SK-N-SH (cell line): ENCODE data around the gene SLFN14. TPM values are rescaled to one million over a fixed set of nuclear protein-coding genes. Genes with fewer than 3 reads are reported as not detected.

Experiments
- CTCF ChIA-PET: fragments of 300-600, 350-600 bp; formaldehyde crosslinking; extraction: SDS; loops from one replicate; lab custom pipeline; 2021; lab: Yijun Ruan, JAX
- POLR2A ChIA-PET: fragments of 350-600 bp; sonication (Branson Sonifier 250); formaldehyde crosslinking; extraction: SDS; loops from one replicate; lab custom pipeline; 2020; ENCODE audit warnings: antibody characterized with exemption, inconsistent platforms; lab: Yijun Ruan, JAX
- DNase-seq: peaks from one replicate; pipeline ENCODE4 v3.0.0; 2012
- H2AFZ ChIP-seq: fragments of 200-600 bp; sonication (generic); 2 replicates; pipeline ENCODE4 v1.8.1; 2016; ENCODE audit warnings: antibody characterized with exemption, mild to moderate bottlenecking, low read depth
- H3F3A ChIP-seq: fragments of 200-600 bp; sonication (generic); replicated peaks from 2 replicates; pipeline ENCODE3; 2016; ENCODE audit warnings: antibody characterized with exemption, mild to moderate bottlenecking; ENCODE audit not compliant: insufficient read depth
- H3K27ac ChIP-seq, 2 experiments: fragments of 200-500 bp in 1 of 2; fragments of 200-600 bp in 1 of 2; sonication (Bioruptor generic) in 1 of 2; sonication (generic), shearing (Covaris generic) in 1 of 2; 2 replicates each; pipeline versions ENCODE4 v1.5.1 to v1.6.1; 2014 to 2016; ENCODE audit warnings: low read depth in 2 of 2, inconsistent platforms in 1 of 2, low read length in 1 of 2, mild to moderate bottlenecking in 1 of 2, mixed read lengths in 1 of 2
- H3K27me3 ChIP-seq: fragments of 200-600 bp; sonication (generic), shearing (Covaris generic); 2 replicates; pipeline ENCODE4 v1.6.1; 2016; ENCODE audit warnings: mixed run types; ENCODE audit not compliant: insufficient read depth
- H3K36me3 ChIP-seq, 2 experiments: fragments of 200-500 bp in 1 of 2; fragments of 200-600 bp in 1 of 2; sonication (Bioruptor generic) in 1 of 2; sonication (generic) in 1 of 2; replicated peaks in 1 of 2; 2 replicates each; pipeline versions ENCODE3 to v1.5.1; 2014 to 2016; ENCODE audit warnings: low read length in 1 of 2, mild to moderate bottlenecking in 1 of 2; ENCODE audit not compliant: insufficient read depth in 2 of 2, control insufficient read depth in 1 of 2
- H3K4me1 ChIP-seq, 2 experiments: fragments of 200-500 bp in 1 of 2; fragments of 200-600 bp in 1 of 2; sonication (Bioruptor generic) in 1 of 2; sonication (generic), shearing (Covaris generic) in 1 of 2; 2 replicates each; pipeline versions ENCODE4 v1.5.1 to v1.6.1; 2014 to 2016; ENCODE audit warnings: low read depth in 1 of 2, low read length in 1 of 2, mixed run types in 1 of 2; ENCODE audit not compliant: insufficient read depth in 2 of 2, control insufficient read depth in 1 of 2
- H3K4me2 ChIP-seq: fragments of 200-600 bp; sonication (generic), shearing (Covaris generic); 2 replicates; pipeline ENCODE4 v1.6.1; 2017; ENCODE audit warnings: mixed run types
- H3K4me3 ChIP-seq, 2 experiments: fragments of 200-500 bp in 1 of 2; fragments of 200-600 bp in 1 of 2; sonication (Bioruptor generic) in 1 of 2; sonication (generic), shearing (Covaris generic) in 1 of 2; 2 replicates each; pipeline versions ENCODE4 v1.5.1 to v1.8.1; 2014 to 2016; ENCODE audit warnings: low read depth in 2 of 2, inconsistent platforms in 1 of 2, low read length in 1 of 2, mild to moderate bottlenecking in 1 of 2, mixed read lengths in 1 of 2, moderate library complexity in 1 of 2
- H3K79me2 ChIP-seq: fragments of 200-600 bp; sonication (generic); 2 replicates; pipeline ENCODE4 v1.8.1; 2017; ENCODE audit warnings: mild to moderate bottlenecking; ENCODE audit not compliant: insufficient read depth
- H3K9ac ChIP-seq: fragments of 200-600 bp; sonication (generic); 2 replicates; pipeline ENCODE4 v1.6.1; 2017; ENCODE audit warnings: mixed run types
- H3K9me2 ChIP-seq: fragments of 200-600 bp; sonication (generic); 2 replicates; pipeline ENCODE4 v1.6.1; 2017; ENCODE audit warnings: mixed run types
- H3K9me3 ChIP-seq: fragments of 200-600 bp; sonication (generic); 2 replicates; pipeline ENCODE4 v1.6.1; 2017; ENCODE audit warnings: mixed run types, mild to moderate bottlenecking, moderate library complexity
- H4K20me1 ChIP-seq: fragments of 200-600 bp; sonication (generic); 2 replicates; pipeline ENCODE4 v1.6.1; 2017; ENCODE audit warnings: mild to moderate bottlenecking, mixed run types; ENCODE audit not compliant: insufficient read depth
- CHD2 ChIP-seq: fragments of 150-350 bp; IDR thresholded peaks from 2 replicates; pipeline ENCODE4 v1.6.1; 2018; ENCODE audit warnings: low read length; ENCODE audit not compliant: partially characterized antibody
- ELF1 ChIP-seq: IDR thresholded peaks from 2 replicates; pipeline ENCODE4 v1.4.0; 2012
- GABPA ChIP-seq: IDR thresholded peaks from 2 replicates; pipeline ENCODE4 v1.4.0; 2012; ENCODE audit warnings: low read depth, mild to moderate bottlenecking
- GATA2 ChIP-seq: sonication (generic); formaldehyde crosslinking; IDR thresholded peaks from 2 replicates; pipeline ENCODE4 v1.5.0; 2020; ENCODE audit warnings: mild to moderate bottlenecking, missing genetic modification reagents
- MAX ChIP-seq: IDR thresholded peaks from 2 replicates; pipeline ENCODE4 v1.4.0; 2012; ENCODE audit warnings: low read depth
- MEF2A ChIP-seq: IDR thresholded peaks from 2 replicates; pipeline ENCODE4 v1.4.0; 2012; ENCODE audit warnings: low read depth, borderline replicate concordance
- MXI1 ChIP-seq: IDR thresholded peaks from 2 replicates; pipeline ENCODE4 v1.6.1; 2012; ENCODE audit warnings: mild to moderate bottlenecking, low read depth, low read length, improper control_type of control experiment
- POLR2AphosphoS5 ChIP-seq: IDR thresholded peaks from 2 replicates; pipeline ENCODE4 v1.6.1; 2012; ENCODE audit warnings: low read depth, low read length
- TAF1 ChIP-seq: IDR thresholded peaks from 2 replicates; pipeline ENCODE4 v1.6.1; 2012; ENCODE audit warnings: low read depth, mild to moderate bottlenecking, low read length, moderate library complexity, borderline replicate concordance
- TEAD4 ChIP-seq: IDR thresholded peaks from 2 replicates; pipeline ENCODE4 v1.4.0; 2012; ENCODE audit warnings: mild to moderate bottlenecking, borderline replicate concordance; ENCODE audit not compliant: insufficient read depth
- WGBS: methylation state at CpG from one replicate; pipeline ENCODE4 v1.1.6; 2017; ENCODE audit warnings: low lambda C conversion rate; 5-methylcytosine and 5-hydroxymethylcytosine counted together
- polyA plus RNA-seq, 3 experiments: library from polyadenylated mRNA; depleted of rRNA; stranded (reverse); fragments of >200 nt; gene quantifications; 2 replicates each; pipeline ENCODE4 v1.2.3, GENCODE V29; 2012
- TF ChIP-seq, protein P1 (sequence below): fragments of 200-600 bp; sonication (generic); IDR thresholded peaks from 2 replicates; pipeline ENCODE4 v1.6.1; 2017; ENCODE audit warnings: antibody characterized with exemption, mild to moderate bottlenecking, moderate library complexity

SLFN14 gene
- polyA plus RNA-seq, 1 of the 3 experiments (the other 2 are of a cell fraction): not detected

GRCh38 chr17:35586569-35587073 lies 26.0 kb upstream of the SLFN14 start:
- CTCF ChIA-PET: interaction anchor here (1.5 to 1.7 kb wide), 2 partner anchors 161 to 177 kb away, joined by 8 read pairs; no protein-coding TSS in a partner anchor

GRCh38 chr17:35584061-35584460 lies 23.4 kb upstream of the SLFN14 start:
- TF ChIP-seq MEF2A (no peak), GABPA (no peak), POLR2AphosphoS5 (no peak), MXI1 (no peak), MAX (no peak)
- Histone ChIP-seq H3K4me3 (no peak overlapping the region), H3F3A (no peaks in the 10 kb centered on the region), H3K27me3 (no peaks in the 10 kb centered on the region), H3K4me2 (no peak overlapping the region), H2AFZ (no peak overlapping the region), H3K79me2 (peaks cover 28% of the 10 kb centered on the region), H3K9me2 (no peaks in the 10 kb centered on the region), H3K9ac (no peak overlapping the region), H3K9me3 (no peaks in the 10 kb centered on the region), H3K27ac (no peak overlapping the region), H3K36me3 (no peaks in the 10 kb centered on the region), H3K4me1 (peaks cover 0 to 16% of the 10 kb centered on the region in 2 experiments; a peak in 3 of 4 replicates), H4K20me1 (peaks cover 2% of the 10 kb centered on the region; the same call in 1 of the 2 replicates)
- ChIA-PET CTCF (no interaction called here), POLR2A (no interaction called here)
- no peak for DNase-seq
- WGBS: 86% methylated on average over 1 of the region's 1 CpG

More at GRCh38 chr17:35586569-35587073, 26.0 kb upstream of the SLFN14 start:
- peak overlapping the region; percentile 78 for H3K4me2 ChIP-seq
- peak overlapping the region; percentile 98 for H2AFZ ChIP-seq
- H3F3A ChIP-seq: no peaks in the 10 kb centered on the region
- peak overlapping the region; percentile 85 to 93 for H3K27ac ChIP-seq
- H4K20me1 ChIP-seq: peaks cover 19% of the 10 kb centered on the region
- no peak for DNase-seq
- peaks cover 2 to 5% of the 10 kb centered on the region in 2 experiments for H3K36me3 ChIP-seq
- H3K4me3 ChIP-seq: peak overlapping the region; percentile 73 to 94
- H3K9me2 ChIP-seq: no peaks in the 10 kb centered on the region
- peak overlapping the region; percentile 98 for H3K9ac ChIP-seq
- peaks cover 5 to 18% of the 10 kb centered on the region in 2 experiments; a peak in 2 of 4 replicates for H3K4me1 ChIP-seq
- 20% methylated on average over 7 of the region's 7 CpGs for WGBS
- TF ChIP-seq TEAD4 (no peak), CHD2 (no peak), GATA2 (no peak), ELF1 (no peak), TAF1 (no peak)
- TF ChIP-seq, protein P1, sequence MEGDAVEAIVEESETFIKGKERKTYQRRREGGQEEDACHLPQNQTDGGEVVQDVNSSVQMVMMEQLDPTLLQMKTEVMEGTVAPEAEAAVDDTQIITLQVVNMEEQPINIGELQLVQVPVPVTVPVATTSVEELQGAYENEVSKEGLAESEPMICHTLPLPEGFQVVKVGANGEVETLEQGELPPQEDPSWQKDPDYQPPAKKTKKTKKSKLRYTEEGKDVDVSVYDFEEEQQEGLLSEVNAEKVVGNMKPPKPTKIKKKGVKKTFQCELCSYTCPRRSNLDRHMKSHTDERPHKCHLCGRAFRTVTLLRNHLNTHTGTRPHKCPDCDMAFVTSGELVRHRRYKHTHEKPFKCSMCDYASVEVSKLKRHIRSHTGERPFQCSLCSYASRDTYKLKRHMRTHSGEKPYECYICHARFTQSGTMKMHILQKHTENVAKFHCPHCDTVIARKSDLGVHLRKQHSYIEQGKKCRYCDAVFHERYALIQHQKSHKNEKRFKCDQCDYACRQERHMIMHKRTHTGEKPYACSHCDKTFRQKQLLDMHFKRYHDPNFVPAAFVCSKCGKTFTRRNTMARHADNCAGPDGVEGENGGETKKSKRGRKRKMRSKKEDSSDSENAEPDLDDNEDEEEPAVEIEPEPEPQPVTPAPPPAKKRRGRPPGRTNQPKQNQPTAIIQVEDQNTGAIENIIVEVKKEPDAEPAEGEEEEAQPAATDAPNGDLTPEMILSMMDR: no peak
- no peaks in the 10 kb centered on the region for H3K9me3 ChIP-seq
- POLR2A ChIA-PET: interaction anchor here (0.8 to 1.5 kb wide), 3 partner anchors 8 to 222 kb away, joined by 3 to 27 read pairs (median 4); partner anchors contain the start of genes PEX12 and TAF15
- no peaks in the 10 kb centered on the region for H3K27me3 ChIP-seq
- H3K79me2 ChIP-seq: peaks cover 45% of the 10 kb centered on the region
